HK-2 (cell line): ENCODE results near the gene DENND5B.
"Not testable (repeated sequence)": the region's sequence is repeated elsewhere in the genome, so short reads cannot be mapped to it uniquely, and the experiment has no call there.

Source experiments
- DNase-seq: peaks from one replicate; pipeline ENCODE4 v3.0.0-alpha.2; 2018; ENCODE audit not compliant: unreplicated experiment

The DENND5B gene

GRCh38 chr12:31377210-31377609 is 213.7 kb downstream of the DENND5B start:
- DNase-seq: not testable (repeated sequence)

DNA sequence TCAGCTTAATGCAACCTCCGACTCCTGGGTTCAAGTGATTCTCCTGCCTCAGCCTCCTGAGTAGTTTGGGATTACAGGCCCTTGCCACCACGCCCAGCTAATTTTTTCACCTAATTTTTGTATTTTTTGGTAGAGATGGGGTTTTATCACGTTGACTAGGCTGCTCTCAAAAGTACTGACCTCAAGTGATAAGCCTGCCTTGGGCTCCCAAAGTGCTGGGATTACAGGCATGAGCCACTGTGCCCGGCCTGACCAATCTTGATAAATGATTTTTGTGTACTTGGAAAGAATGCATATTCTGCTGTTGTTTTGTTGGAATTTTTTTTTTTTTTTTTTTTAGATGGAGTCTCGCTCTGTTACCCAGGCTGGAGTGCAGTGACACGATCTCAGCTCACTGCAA is 215.5 kb downstream of the DENND5B start:
- DNase-seq: not testable (repeated sequence)

DNA sequence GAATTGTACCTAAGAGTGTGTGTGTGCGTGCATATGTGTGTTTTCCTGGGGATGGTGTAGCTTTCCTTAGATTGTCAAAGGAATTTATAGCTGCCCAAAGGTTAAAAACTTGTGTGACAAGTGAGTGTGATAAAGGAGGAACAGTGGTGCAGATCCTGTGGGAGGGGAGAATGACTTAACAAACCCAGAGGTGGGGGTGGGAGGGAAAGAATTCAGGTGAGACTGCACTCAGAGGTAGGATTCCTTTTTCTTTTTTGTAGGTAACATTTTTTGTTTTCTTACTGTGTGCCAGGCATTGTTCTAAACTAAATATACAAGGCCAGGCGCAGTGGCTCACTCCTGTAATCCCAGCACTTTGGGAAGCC is 219.7 kb downstream of the DENND5B start:
- DNase-seq: no peak

DNA sequence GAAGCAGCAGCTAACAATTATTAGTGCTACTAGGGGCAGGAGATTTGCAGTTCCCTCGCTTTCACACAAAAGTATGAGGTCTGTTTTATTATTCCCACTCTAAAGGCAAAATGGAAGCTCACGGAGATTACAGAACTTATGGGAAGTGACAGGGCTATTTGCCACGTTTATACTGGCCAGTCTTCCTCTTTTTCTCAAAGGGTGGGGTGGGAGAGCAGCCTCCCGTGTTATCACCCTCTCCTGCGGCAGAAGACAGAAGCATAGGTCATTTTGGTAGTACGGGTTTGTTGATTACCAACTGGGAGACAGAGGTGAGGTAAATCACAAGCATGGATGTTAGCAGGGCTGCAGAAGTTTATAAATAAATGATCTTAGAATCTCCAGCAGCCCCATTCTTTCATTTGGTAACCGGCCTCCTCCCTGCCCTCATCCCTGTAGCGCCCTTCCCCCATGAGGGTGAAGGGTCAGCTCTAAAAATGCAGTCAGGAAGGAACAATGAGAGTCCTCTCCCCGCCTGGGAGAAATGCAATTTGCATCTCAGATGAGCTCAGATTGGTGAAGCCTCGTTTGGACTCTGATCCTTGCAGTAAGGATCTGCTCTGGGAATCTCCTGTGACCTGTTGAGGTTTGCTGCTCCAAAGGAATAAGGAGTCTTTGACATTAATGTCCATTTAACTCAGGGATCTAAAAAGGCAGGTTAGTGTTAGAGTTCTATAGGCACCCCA is 220.2 kb downstream of the DENND5B start:
- no peak for DNase-seq

DNA sequence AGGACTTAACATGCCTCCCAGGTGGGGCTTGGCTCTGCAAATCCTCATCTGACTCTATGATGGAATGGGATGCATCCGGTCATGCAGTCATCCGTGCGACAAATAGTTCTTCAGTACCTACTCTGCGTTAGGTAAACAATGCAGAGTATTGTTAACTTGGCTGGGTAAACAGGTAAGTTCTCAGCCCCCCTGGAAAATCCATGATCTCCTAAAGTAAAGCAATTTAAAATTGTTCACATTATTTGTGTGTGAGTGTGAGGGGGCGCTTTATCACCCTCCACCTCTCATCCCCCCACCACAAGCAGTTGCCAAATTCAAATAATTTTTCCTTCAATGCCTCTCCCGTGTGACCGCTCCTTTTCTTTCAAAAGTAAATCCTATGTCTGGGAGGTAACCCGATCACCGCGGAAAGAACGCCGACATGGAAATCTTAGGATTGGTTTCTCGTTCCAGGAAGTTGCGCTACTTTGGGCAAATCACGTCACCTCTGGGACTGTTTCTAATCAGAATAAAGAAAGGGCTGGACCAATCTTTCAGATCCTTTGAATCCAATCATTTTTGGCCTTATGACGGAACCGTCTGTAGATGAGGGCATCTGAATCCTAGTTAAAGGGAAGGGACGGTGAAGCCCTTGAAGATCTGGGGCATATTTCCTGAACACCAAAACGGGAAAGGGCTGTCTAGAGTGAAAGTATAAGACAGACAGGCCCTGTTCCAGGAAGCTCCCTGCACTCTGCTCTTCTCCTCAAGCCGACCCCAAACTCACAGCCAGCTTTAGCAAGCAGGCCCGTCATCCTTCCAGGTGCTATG is 221.0 kb downstream of the DENND5B start:
- no peak for DNase-seq

- DNase-seq: no peak
Measured at GRCh38 chr12:31368666-31369361, 222.1 kb downstream of the DENND5B start.

- DNase-seq: no peak
Measured at GRCh38 chr12:31366104-31366621, 224.8 kb downstream of the DENND5B start.

- DNase-seq: no peak
Measured at GRCh38 chr12:31363831-31364230, 227.1 kb downstream of the DENND5B start.

DNA sequence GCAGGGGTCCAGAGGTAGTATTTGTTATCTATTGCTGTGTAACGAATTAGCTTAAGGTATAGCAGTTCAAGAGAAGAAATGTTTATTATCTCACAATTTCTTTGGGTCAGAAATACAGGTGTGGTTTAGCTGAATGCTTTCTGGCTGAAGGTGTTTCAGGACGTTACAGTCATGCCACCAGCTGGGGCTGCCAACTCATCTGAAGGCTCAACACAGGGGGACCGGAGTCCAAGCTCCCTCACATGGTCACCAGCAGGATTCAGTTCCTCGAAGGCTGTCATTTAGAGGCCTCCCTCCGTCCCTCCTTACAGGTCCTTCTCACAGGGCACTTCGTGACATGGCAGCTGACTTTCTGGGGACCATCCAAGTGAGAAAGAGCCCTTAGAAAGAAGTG is 227.5 kb downstream of the DENND5B start:
- no peak for DNase-seq

DNA sequence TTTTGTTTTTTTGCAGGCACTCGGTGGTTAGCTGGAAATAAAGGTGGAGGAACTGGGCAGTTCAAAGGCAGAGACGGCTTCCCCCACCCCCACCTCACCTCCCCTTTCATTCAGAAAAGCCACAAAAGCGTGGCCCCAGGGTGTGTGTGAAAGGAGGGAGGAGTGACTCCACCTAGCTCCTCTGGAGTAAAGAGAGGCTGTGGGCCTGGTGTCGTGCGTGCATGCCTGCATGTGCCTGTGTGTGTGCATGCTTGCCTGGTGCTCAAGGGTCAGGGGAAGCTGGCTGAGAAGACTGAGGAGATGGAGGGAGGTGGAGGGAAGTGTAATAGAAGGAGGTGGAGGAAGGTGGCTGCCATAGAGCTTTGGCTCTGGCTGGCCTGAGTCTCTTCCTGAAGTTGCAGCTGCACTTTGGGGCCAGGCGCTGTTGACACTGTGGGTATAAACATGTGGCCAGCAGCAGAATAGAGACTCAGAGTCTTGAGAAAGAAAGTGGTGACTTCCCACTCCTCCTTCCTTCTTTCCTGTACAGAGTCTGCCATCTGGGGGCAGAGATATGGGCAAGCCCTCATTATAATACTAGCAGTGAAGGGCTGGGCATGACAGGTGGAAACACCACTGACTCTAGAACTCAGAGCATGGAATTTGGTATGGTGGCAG is 228.0 kb downstream of the DENND5B start:
- no peak for DNase-seq

GRCh38 chr12:31362115-31362758 is 228.7 kb downstream of the DENND5B start:
- no peak for DNase-seq

- DNase-seq: no peak
Measured at GRCh38 chr12:31361730-31362114, 229.2 kb downstream of the DENND5B start.

GRCh38 chr12:31355747-31356107 is 235.2 kb downstream of the DENND5B start:
- DNase-seq: no peak

GRCh38 chr12:31353750-31354708 is 236.9 kb downstream of the DENND5B start:
- DNase-seq: no peak

DNA sequence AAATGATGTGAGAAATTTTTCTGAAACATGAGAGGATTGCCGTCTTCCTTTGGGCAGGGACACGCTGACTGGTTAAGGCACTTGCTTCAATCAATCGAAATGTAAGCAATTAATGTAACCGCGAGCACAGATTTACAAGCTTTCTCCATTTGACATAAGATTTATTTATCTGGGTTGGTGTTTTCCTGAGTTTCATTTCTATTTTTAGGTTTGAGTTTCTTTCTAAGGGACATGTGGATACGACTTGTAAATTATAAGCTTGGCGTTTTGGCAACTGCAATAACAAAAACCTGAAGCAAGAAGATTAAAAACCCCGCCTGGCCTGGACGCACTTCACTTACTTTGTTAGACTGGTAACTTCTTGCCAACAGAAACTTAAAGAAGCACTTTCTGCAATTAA is 244.7 kb downstream of the DENND5B start:
- DNase-seq: no peak

GRCh38 chr12:31343139-31343538 is 247.8 kb downstream of the DENND5B start:
- DNase-seq: no peak

- DNase-seq: no peak
Measured at GRCh38 chr12:31342286-31342685, 248.7 kb downstream of the DENND5B start.

- no peak for DNase-seq
Measured at GRCh38 chr12:31339831-31340622, 250.9 kb downstream of the DENND5B start.

DNA sequence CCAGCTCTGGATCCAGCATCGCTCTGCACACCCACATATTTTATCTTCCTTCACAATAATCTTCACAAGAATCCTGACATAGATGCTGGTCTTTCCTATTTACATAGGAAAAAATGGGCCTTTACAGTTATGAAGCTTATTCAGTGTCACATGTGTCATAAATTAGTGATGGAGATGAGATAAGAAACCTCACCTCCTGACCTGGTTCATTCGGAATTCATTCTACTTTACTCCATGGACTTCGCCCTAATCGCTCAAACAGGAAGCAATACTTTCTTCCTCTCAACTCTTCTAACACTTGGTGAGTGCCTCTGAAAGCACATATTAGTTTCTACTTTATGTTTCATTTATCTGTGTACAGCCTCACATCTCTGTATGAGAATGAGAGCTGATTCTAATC is 253.0 kb downstream of the DENND5B start:
- no peak for DNase-seq
